ENCODE data around the gene EMCN. TPM values are rescaled to one million over a fixed set of nuclear protein-coding genes. Genes with fewer than 3 reads are reported as not detected.
"Not testable (repeated sequence)": the region's sequence is repeated elsewhere in the genome, so short reads cannot be mapped to it uniquely, and the experiment has no call there.

EMCN gene, protein sequence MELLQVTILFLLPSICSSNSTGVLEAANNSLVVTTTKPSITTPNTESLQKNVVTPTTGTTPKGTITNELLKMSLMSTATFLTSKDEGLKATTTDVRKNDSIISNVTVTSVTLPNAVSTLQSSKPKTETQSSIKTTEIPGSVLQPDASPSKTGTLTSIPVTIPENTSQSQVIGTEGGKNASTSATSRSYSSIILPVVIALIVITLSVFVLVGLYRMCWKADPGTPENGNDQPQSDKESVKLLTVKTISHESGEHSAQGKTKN
- 34.1 and 41.8 TPM in 2 replicates for total RNA-seq

DNA sequence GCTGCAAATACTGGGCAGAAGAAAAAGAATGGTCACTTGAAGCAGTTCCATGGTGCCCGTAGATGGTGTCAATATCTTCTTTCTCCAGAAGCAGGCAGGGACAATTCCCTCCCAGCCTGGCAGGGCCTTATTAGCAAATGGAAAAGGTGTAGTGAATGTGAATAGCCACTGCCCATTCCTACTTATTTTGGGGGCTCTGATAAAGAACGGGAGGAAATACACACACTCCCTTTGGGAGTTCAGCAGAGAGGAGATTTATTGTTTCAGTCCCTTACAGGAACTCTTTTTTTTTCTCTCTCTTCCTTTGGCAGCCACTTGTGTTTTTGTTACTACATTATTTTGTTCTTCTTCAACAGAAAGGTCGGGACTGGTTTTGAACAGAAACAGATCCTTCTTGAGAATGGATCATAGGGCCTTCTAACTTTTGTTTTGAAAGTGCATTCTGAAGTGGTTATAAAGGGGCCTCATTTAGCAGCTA lies at the start of gene EMCN:
TSS of gene EMCN (minus strand) at position 159 of the 478 bp plus-strand sequence. CDS start at position 51, 108 bp downstream.
- DNase-seq (ENCODE audit: low read depth in 2 of 2) = peak; percentile 55 to 70

- DNase-seq (ENCODE audit: low read depth in 2 of 2) = no peak
Measured at GRCh38 chr4:100566396-100566795, 48.6 kb upstream of the EMCN start.

DNA sequence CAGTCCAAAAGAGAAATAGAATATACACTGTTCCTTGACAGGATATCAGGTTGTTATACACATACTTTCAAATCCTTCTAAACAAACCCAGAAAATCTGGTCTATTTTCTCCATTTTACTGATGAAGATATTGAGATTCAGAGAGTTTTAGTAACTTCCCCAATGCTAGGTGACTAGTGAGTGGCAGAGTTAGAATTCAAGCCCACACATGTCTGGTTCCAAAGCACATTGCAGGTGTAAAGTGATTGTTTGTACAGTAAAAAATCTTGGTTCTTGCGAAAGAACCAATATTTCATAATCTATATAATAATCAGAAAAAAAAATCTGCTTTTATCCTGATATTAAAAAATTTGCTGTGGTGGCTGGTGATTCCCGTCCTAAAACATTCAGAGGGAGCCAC lies 39.5 kb upstream of the EMCN start:
- DNase-seq (ENCODE audit: low read depth in 2 of 2) = no peak

GRCh38 chr4:100555611-100556337 lies 38.0 kb upstream of the EMCN start:
- peak in 1 of 2 donors; percentile 69 for DNase-seq (ENCODE audit: low read depth in 2 of 2)

GRCh38 chr4:100548200-100548560 lies 30.4 kb upstream of the EMCN start:
- DNase-seq (ENCODE audit: low read depth in 2 of 2) = peak in 1 of 2 donors; percentile 45

GRCh38 chr4:100547541-100548199 lies 29.8 kb upstream of the EMCN start:
- DNase-seq (ENCODE audit: low read depth in 2 of 2) = no peak

DNA sequence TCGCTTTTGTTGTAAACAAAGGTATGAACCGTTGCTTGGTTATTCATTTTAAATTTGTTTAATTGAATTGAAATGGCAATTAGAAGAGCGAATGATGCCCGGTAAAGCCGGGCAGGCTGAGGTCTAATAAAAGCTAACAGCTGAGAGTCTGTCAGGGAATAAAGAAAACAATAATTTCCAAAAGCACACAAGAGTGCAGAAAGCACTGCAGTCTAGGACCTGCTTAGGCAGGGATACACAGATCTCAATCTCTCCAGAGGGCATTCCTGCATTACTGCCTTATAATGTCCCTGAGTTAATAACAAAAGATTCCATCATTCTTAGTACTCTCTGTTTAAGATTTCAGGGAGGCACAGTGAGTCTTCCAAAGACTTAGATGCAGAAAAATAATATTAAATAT lies 27.6 kb upstream of the EMCN start:
- DNase-seq (ENCODE audit: low read depth in 2 of 2) = no peak

DNA sequence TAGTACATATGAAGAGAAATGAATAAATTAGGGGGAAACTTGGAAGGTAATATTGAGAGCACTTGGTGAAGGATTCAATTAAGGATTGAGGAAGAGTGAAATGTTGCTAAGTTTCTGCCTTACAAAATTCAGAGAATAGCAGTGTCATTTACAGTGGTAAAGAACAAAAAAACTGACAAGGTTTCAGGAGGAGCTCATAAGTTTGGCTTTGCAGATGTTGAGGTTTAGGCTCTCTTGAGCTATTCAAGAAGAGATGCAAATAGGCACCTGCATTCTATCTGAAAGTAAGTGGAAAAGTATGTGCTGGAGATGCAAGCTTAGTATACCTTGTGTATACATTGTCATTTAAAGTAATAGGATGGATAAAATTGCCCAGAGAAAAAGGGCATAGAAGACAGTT lies 22.3 kb upstream of the EMCN start:
- DNase-seq (ENCODE audit: low read depth in 2 of 2) = no peak

- peak in 1 of 2 donors; percentile 66 for DNase-seq (ENCODE audit: low read depth in 2 of 2)
Measured at GRCh38 chr4:100539706-100540105, 21.9 kb upstream of the EMCN start.

DNA sequence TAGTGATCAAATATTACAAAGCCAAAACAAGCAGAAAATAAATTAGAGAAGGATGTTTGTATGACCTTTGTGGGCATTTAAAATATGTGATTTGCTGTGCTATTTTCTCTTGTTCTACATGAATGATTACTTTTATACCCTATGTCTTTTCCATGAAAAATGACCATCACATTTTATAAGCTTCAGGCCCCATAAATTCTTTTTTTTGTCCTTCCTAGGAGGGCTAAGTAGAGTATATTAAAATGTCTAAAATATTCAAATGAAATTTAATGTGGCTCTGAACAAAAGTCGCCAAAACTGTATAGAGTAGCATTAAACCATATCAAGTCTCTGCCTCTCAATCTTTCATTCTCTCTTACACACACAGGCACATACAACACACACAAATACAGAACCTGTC lies 15.9 kb upstream of the EMCN start:
- no peak for DNase-seq (ENCODE audit: low read depth in 2 of 2)

DNA sequence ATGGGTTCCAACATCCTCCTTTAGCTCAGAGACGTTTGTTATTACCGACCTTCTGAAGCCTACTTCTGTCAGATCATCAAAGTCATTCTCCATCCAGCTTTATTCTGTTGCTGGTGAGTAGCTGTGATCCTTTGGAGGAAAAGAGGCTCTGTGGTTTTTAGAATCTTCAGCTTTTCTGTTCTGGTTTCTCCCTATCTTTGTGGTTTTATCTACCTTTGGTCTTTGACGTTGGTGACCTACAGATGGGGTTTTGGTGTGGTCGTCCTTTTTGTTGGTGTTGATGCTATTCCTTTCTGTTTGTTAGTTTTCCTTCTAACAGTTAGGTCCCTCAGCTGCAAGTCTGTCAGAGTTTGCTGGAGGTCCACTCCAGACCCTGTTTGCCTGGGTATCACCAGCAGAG lies 12.3 kb upstream of the EMCN start:
- DNase-seq (ENCODE audit: low read depth in 2 of 2) = not testable (repeated sequence)

DNA sequence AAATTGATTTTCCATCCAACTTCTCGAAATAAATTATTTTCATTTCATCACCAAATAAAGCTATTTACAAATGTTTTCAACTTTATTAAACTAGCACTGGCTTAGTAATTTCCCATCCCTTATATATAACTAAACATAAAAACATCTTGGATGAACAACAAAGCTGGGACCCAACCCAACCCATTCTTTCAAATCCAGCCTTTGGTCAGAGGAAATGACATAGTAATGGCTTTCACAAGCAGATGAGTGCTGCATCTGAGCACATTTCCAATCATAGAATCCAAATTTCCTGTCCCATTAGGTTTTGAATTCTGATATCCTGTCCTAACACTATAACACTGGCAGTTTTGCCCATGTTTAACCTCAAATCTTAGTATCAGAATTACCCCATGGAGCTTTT lies 7.9 kb upstream of the EMCN start:
- DNase-seq (ENCODE audit: low read depth in 2 of 2) = peak; percentile 58 to 66

DNA sequence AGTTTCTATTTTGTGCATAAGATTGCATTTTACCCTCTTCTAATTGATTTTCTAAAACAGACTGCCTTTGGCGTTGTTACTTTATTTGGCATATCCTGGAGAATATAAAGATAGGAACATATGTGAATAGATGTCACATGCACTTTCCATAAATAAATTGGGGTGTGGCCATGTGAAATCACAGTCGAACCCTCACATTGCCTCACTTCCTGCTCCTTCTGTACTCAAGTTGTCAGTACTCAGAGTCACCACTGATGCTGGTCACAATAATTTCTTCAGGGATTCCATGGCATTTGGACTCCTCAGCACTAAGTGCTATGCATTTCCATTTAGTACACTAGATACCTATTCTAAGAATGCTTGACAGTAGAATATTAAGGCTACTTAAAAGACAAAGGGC lies 1.4 kb upstream of the EMCN start:
- no peak for DNase-seq (ENCODE audit: low read depth in 2 of 2)

DNA sequence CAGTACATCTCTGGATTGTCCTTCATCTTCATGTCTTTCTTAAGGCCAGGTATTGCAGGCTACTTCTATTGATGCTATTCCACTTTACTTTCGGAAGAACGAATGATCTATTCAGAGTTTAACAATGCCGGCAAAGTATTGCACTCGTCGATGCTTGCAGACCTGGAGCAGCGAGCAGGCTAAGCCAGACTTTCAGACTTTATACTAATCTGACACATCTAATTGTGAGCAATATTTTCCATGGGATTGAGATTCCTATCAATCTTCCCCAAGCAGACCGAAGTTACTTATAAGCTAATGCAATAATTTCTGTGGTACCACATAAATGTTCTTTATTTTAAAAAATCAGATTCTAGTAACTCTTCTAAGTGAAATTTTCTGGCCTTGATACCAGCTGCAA lies 1.6 kb downstream of the EMCN start:
- peak; percentile 18 to 55 for DNase-seq (ENCODE audit: low read depth in 2 of 2)

GRCh38 chr4:100511896-100512295 lies 5.9 kb downstream of the EMCN start:
- peak; percentile 22 to 64 for DNase-seq (ENCODE audit: low read depth in 2 of 2)

GRCh38 chr4:100510551-100510950 lies 7.3 kb downstream of the EMCN start:
- peak in 1 of 2 donors; percentile 51 for DNase-seq (ENCODE audit: low read depth in 2 of 2)

- no peak for DNase-seq (ENCODE audit: low read depth in 2 of 2)
Measured at GRCh38 chr4:100509386-100509785, 8.4 kb downstream of the EMCN start.

GRCh38 chr4:100508691-100509090 lies 9.1 kb downstream of the EMCN start:
- DNase-seq (ENCODE audit: low read depth in 2 of 2) = no peak

DNA sequence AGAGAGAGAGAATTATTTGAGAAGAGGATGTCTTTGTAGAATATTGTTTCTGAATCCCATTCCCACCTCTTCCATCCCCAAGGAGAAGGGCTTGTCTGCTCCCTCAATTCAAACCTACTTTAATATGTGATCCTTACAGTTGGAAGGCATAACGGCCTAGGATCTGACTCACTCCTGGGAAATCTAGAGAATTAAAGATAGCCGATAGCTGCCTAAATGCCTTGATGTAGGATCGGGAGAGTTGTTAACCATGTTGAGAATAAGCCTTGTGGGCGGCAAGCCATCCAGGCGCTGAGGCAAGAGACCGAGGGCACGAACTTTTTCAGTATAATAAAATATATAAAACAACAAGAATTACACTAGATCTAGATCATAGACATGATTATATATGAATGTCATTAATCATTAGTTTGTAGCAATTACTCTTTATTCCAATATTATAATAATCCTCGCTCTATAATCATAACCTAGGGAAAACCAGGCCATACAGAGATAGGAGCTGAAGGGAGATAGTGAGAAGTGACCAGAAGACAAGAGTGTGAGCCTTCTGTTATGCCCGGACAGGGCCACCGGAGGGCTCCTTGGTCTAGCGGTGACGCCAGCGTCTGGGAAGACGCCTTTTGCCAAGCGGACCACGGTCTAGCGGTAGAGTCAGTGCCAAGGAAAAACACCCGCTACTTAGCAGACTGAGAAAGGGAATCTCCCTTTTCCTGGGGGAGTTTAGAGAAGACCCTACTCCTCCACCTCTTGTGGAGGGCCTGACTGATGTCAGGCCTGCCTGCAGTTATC lies 13.5 kb downstream of the EMCN start:
- no peak for DNase-seq (ENCODE audit: low read depth in 2 of 2)

- peak in 1 of 2 donors; percentile 11 for DNase-seq (ENCODE audit: low read depth in 2 of 2)
Measured at GRCh38 chr4:100497791-100498190, 20.0 kb downstream of the EMCN start.

DNA sequence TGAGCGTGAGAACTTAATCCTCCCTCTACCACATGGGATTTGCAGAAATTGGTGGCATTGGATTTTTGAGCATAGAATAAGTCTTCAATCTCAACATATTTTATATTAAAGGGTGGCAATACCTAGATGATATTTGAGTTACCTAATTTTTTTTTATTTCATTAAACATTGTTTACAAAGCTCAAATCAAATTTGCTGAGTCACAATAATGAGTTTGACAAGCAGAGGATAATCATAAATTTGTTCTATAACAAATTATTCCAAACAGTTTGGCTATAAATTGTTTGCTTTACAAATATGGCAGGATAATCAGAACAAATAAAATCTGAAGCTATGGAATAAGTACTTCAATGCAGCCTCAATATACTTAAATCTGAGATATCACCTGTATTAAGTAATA lies 22.7 kb downstream of the EMCN start:
- DNase-seq (ENCODE audit: low read depth in 2 of 2) = no peak

DNA sequence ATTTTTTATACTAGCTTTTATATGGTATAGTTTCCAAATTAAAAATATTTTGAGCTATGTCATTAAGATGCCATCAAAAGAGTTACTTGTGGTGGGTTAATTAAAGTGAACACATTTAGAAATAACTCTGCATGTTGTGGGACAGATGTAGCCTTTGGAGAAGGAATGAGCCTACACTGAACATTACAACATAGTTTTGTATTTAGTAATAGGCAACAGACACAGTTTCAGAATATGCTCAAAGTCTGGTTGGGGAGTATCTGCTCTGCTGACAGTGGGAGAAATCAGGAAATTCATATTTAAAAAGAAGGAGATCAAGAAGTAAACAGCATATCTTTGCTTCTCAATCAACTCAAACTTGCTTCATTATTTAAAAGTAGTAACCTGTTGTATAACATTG lies 23.7 kb downstream of the EMCN start:
- no peak for DNase-seq (ENCODE audit: low read depth in 2 of 2)
